Trophoblast cell (in vitro differentiated cells and primary cell): ENCODE measurements around the gene ASTN1.

Experiments used
- DNase-seq, 2 donors: peaks; one replicate each; pipeline ENCODE4 v3.0.0-alpha.2; 2016
- H2AFZ ChIP-seq: 2 replicates; pipeline ENCODE4 v1.6.1; 2013; ENCODE audit warnings: low read length, moderate library complexity, mild to moderate bottlenecking; ENCODE audit not compliant: insufficient read depth, poor library complexity
- H2AK5ac ChIP-seq: 2 replicates; pipeline ENCODE4 v1.6.1; 2013; ENCODE audit warnings: mild to moderate bottlenecking, low read length
- H2BK120ac ChIP-seq: 2 replicates; pipeline ENCODE4 v1.6.1; 2013; ENCODE audit warnings: low read length, mild to moderate bottlenecking, moderate library complexity; ENCODE audit not compliant: insufficient read depth, poor library complexity
- H2BK12ac ChIP-seq: 2 replicates; pipeline ENCODE4 v1.6.1; 2013; ENCODE audit warnings: mild to moderate bottlenecking, low read length, moderate library complexity
- H2BK5ac ChIP-seq: 2 replicates; pipeline ENCODE4 v1.6.1; 2013; ENCODE audit warnings: low read length, low read depth, moderate library complexity, mild to moderate bottlenecking; ENCODE audit not compliant: poor library complexity
- H3K14ac ChIP-seq: 2 replicates; pipeline ENCODE4 v1.6.1; 2013; ENCODE audit warnings: mild to moderate bottlenecking, low read length
- H3K18ac ChIP-seq: 2 replicates; pipeline ENCODE4 v1.6.1; 2013; ENCODE audit warnings: mild to moderate bottlenecking, low read length
- H3K23ac ChIP-seq: 2 replicates; pipeline ENCODE4 v1.6.1; 2013; ENCODE audit warnings: low read length
- H3K27ac ChIP-seq: 2 replicates; pipeline ENCODE4 v1.5.1; 2013; ENCODE audit warnings: low read depth, mild to moderate bottlenecking, inconsistent platforms, low read length, moderate library complexity
- H3K27me3 ChIP-seq: 2 replicates; pipeline ENCODE4 v1.6.1; 2013; ENCODE audit warnings: inconsistent platforms, mild to moderate bottlenecking, low read length, moderate library complexity; ENCODE audit not compliant: insufficient read depth
- H3K36me3 ChIP-seq, 2 experiments: 1 replicate in 1 of 2; 2 replicates in 1 of 2; pipeline ENCODE4 v1.6.1; 2013; ENCODE audit warnings: low read length in 2 of 2, mild to moderate bottlenecking in 2 of 2, moderate library complexity in 1 of 2; ENCODE audit not compliant: insufficient read depth in 2 of 2, control insufficient read depth in 1 of 2
- H3K4ac ChIP-seq: 2 replicates; pipeline ENCODE4 v1.6.1; 2013; ENCODE audit warnings: low read depth, mild to moderate bottlenecking, low read length, moderate library complexity
- H3K4me1 ChIP-seq, 2 experiments: 1 replicate in 1 of 2; 2 replicates in 1 of 2; pipeline ENCODE4 v1.6.1; 2013; ENCODE audit warnings: low read length in 2 of 2, mild to moderate bottlenecking in 2 of 2, moderate library complexity in 1 of 2; ENCODE audit not compliant: insufficient read depth in 2 of 2, control insufficient read depth in 1 of 2
- H3K4me2 ChIP-seq: 2 replicates; pipeline ENCODE4 v1.6.1; 2013; ENCODE audit warnings: inconsistent platforms, mild to moderate bottlenecking, low read length, moderate library complexity
- H3K4me3 ChIP-seq: 2 replicates; pipeline ENCODE4 v1.5.1; 2013; ENCODE audit warnings: mild to moderate bottlenecking, low read depth, low read length, inconsistent platforms
- H3K79me1 ChIP-seq: one replicate; pipeline ENCODE4 v1.6.1; 2013; ENCODE audit warnings: low read length
- H3K79me2 ChIP-seq: 2 replicates; pipeline ENCODE4 v1.6.1; 2013; ENCODE audit warnings: low read length, mild to moderate bottlenecking; ENCODE audit not compliant: control insufficient read depth, insufficient read depth, poor library complexity
- H3K9ac ChIP-seq: 2 replicates; pipeline ENCODE4 v1.6.1; 2013; ENCODE audit warnings: mild to moderate bottlenecking, low read length
- H3K9me3 ChIP-seq: 2 replicates; pipeline ENCODE4 v1.6.1; 2013; ENCODE audit warnings: low read depth, mild to moderate bottlenecking, control low read depth, inconsistent platforms, low read length; ENCODE audit not compliant: insufficient read depth
- H4K12ac ChIP-seq: 2 replicates; pipeline ENCODE4 v1.6.1; 2013; ENCODE audit warnings: low read depth, mild to moderate bottlenecking, low read length, moderate library complexity
- H4K8ac ChIP-seq: 2 replicates; pipeline ENCODE4 v1.6.1; 2013; ENCODE audit warnings: low read depth, mild to moderate bottlenecking, low read length, moderate library complexity
- H4K91ac ChIP-seq: one replicate; pipeline ENCODE4 v1.6.1; 2013; ENCODE audit warnings: low read depth, mild to moderate bottlenecking, low read length, moderate library complexity
- WGBS: extraction: QIAGEN DNeasy Blood & Tissue Kit; methylation state at CpG from one replicate; pipeline ENCODE4 v1.1.7; 2013; ENCODE audit warnings: missing lambda C conversion rate; ENCODE audit not compliant: insufficient read length, insufficient coverage; ENCODE audit errors: extremely low coverage; 5-methylcytosine and 5-hydroxymethylcytosine counted together

Gene ASTN1

DNA sequence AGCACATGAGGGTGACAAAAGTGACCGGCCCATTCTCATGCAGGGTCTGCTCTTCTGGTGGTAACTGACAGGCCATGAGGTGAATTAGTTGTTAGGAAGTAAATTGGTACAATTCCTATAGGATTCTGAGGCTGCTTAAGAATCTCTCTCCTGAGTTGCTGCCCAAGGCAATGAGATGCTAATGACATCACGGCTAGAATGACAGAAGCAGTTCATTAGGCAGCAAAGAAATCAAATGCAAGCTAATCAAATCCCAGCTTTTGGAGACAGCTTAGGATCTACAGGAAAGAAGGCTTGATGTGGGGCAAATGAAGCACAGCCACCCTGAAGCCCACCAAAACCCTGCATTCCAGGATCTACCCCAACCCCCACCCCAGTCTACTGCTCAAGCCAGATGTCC is 265.2 kb downstream of the ASTN1 start:
- no peaks in the 10 kb centered on the region for H3K27me3 ChIP-seq

DNA sequence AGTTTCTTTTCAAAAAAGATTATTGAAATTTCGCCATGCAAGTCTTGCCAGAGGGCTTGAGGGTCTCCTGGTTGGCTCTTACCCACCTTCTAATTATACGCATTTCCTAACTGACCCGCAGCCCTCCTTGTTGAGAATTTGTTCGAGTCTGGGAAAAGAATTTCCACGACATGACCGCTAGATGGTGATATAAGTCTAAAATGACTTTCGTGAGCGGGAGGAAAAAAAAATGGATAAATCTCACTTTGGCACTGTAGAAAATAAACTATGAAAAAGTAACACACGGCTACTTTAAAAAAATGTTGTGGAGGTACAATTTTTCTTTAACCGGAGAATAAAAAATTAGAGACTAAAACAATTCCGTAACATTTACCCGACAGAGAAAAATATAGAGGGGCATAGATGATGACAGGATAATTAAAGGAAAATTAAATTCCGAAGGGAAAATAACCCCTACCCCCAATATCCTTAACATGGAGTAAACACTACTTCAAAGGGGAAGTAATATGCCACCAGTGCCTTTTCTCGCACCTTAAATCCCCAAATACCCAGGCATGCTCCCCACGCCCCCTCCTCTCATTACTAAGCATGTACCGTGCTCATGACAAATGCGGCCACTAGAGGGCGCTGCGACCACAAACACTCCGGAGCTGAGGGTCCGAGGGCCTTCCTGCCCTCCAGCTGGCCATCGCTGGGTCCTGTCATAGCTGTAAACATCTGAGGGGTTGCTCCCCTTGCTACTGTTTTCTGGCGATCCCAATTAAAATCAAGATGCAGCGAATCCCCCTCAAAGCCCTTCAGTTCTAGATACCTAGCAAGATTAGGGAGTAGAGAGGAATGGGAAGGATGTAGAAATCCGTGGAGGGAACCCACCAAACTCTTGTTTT is 266.9 kb downstream of the ASTN1 start:
- H3K36me3 ChIP-seq: no peaks in the 10 kb centered on the region
- H3K9me3 ChIP-seq: no peaks in the 10 kb centered on the region
- H3K4me1 ChIP-seq: no peaks in the 10 kb centered on the region
- H3K23ac ChIP-seq: no peak overlapping the region
- no peak overlapping the region for H2BK5ac ChIP-seq
- WGBS: no CpG with 5 or more reads among the region's 25 CpGs
- H3K27me3 ChIP-seq: no peaks in the 10 kb centered on the region
- no peak overlapping the region for H3K4me3 ChIP-seq
- H2AFZ ChIP-seq: no peak overlapping the region
- no peak overlapping the region for H2AK5ac ChIP-seq
- peak overlapping the region; percentile 70 for H3K4me2 ChIP-seq
- no peak overlapping the region for H3K9ac ChIP-seq
- H2BK120ac ChIP-seq: no peak overlapping the region
- H3K4ac ChIP-seq: no peak overlapping the region
- H4K91ac ChIP-seq: no peak overlapping the region
- H3K14ac ChIP-seq: no peak overlapping the region
- H3K79me2 ChIP-seq: no peaks in the 10 kb centered on the region
- no peak overlapping the region for H3K18ac ChIP-seq
- peak; percentile 11 to 93 for DNase-seq
- no peak overlapping the region for H2BK12ac ChIP-seq
- no peak overlapping the region for H4K8ac ChIP-seq
- H3K79me1 ChIP-seq: no peaks in the 10 kb centered on the region
- no peak overlapping the region for H4K12ac ChIP-seq
- H3K27ac ChIP-seq: no peak overlapping the region

More for the DNA sequence above, 265.2 kb downstream of the ASTN1 start:
- Histone ChIP-seq H3K4me3 (no peak overlapping the region), H3K79me2 (no peaks in the 10 kb centered on the region), H3K27ac (no peak overlapping the region), H3K4ac (no peak overlapping the region), H3K36me3 (no peaks in the 10 kb centered on the region), H3K18ac (no peak overlapping the region), H2BK120ac (no peak overlapping the region), H2AFZ (no peak overlapping the region), H3K4me2 (no peak overlapping the region), H2BK12ac (no peak overlapping the region), H2AK5ac (no peak overlapping the region), H4K12ac (no peak overlapping the region), H3K9me3 (no peaks in the 10 kb centered on the region), H3K14ac (no peak overlapping the region), H4K91ac (no peak overlapping the region), H3K23ac (no peak overlapping the region), H2BK5ac (no peak overlapping the region), H4K8ac (no peak overlapping the region), H3K79me1 (no peaks in the 10 kb centered on the region), H3K4me1 (no peaks in the 10 kb centered on the region), H3K9ac (no peak overlapping the region)
- no CpG with 5 or more reads among the region's 2 CpGs for WGBS
- peak in 1 of 2 donors; percentile 18 for DNase-seq

DNA sequence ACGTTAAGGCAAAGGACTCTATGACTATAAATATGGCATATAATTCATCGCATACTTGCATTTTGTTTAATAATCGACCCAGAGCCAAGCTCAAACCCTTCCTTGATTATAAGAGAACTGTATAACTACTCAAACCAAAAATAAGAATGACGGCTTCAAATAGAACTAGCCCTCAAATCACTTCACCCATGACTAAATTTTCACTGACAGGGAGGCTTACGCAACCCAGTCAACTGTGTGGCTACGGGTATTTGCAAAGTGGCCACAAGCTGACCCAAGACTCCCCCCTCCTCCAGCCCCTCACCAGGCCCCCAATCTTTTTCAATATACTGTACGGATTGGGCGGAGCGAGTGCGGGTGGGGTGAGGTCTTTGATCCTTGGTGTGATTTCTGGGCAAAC is 268.3 kb downstream of the ASTN1 start:
- H3K27me3 ChIP-seq: no peaks in the 10 kb centered on the region
- no peak overlapping the region for H4K91ac ChIP-seq
- no peak overlapping the region for H3K9ac ChIP-seq
- no CpG with 5 or more reads among the region's 10 CpGs for WGBS
- no peak overlapping the region for H3K4me3 ChIP-seq
- no peak overlapping the region for H3K4me2 ChIP-seq
- no peaks in the 10 kb centered on the region for H3K79me2 ChIP-seq
- no peak overlapping the region for H2AFZ ChIP-seq
- no peak overlapping the region for H3K4ac ChIP-seq
- no peak overlapping the region for H4K8ac ChIP-seq
- no peak overlapping the region for H2BK5ac ChIP-seq
- H3K27ac ChIP-seq: no peak overlapping the region
- no peaks in the 10 kb centered on the region for H3K36me3 ChIP-seq
- H2BK120ac ChIP-seq: no peak overlapping the region
- no peaks in the 10 kb centered on the region for H3K4me1 ChIP-seq
- no peak overlapping the region for H3K14ac ChIP-seq
- no peak overlapping the region for H4K12ac ChIP-seq
- no peaks in the 10 kb centered on the region for H3K9me3 ChIP-seq
- no peaks in the 10 kb centered on the region for H3K79me1 ChIP-seq
- H2BK12ac ChIP-seq: no peak overlapping the region
- H3K18ac ChIP-seq: no peak overlapping the region
- peak in 1 of 2 donors; percentile 42 for DNase-seq
- no peak overlapping the region for H3K23ac ChIP-seq
- no peak overlapping the region for H2AK5ac ChIP-seq

DNA sequence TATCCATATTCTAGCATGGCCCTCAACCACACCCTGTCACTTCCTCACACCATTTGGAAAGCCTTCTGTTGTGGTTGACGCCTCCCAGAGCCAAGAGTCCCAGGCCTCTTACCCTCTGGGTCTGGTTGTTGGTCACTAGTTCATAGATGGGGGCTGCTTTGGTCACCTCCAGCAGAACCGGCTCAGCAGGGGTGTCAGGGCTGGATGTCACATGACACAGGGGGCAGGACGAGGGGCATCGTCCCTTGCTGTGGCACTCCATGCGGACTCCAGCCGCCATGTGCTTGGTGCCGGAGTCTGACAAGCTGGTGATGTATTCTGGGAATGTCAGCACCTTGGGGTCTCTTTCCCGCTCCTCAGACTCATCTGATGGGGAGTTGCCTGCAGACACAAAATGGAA is 270.1 kb downstream of the ASTN1 start:
- H4K8ac ChIP-seq: no peak overlapping the region
- H3K4me1 ChIP-seq: no peaks in the 10 kb centered on the region
- WGBS: no CpG with 5 or more reads among the region's 8 CpGs

More for the DNA sequence above, 270.1 kb downstream of the ASTN1 start:
- Histone ChIP-seq H3K27me3 (no peaks in the 10 kb centered on the region), H4K91ac (no peak overlapping the region), H3K9ac (no peak overlapping the region), H2AFZ (no peak overlapping the region), H3K14ac (no peak overlapping the region), H2BK5ac (no peak overlapping the region), H3K18ac (no peak overlapping the region), H3K36me3 (no peaks in the 10 kb centered on the region), H3K4me3 (no peak overlapping the region), H3K79me1 (no peaks in the 10 kb centered on the region), H3K23ac (no peak overlapping the region), H3K9me3 (no peaks in the 10 kb centered on the region), H2BK12ac (no peak overlapping the region), H2AK5ac (no peak overlapping the region), H2BK120ac (no peak overlapping the region), H4K12ac (no peak overlapping the region), H3K4me2 (no peak overlapping the region), H3K79me2 (no peaks in the 10 kb centered on the region), H3K27ac (no peak overlapping the region), H3K4ac (no peak overlapping the region)
- no peak for DNase-seq
